Caki2 (cell line): Measurements from ENCODE around the gene C5AR1. TPM values are rescaled to one million over a fixed set of nuclear protein-coding genes. Genes with fewer than 3 reads are reported as not detected.
"Not testable (repeated sequence)": the region's sequence is repeated elsewhere in the genome, so short reads cannot be mapped to it uniquely, and the experiment has no call there.

Experiments used
- DNase-seq: peaks from one replicate; pipeline ENCODE4 v3.0.0-alpha.2; 2015; ENCODE audit warnings: low read depth
- in situ Hi-C: cut with HindIII; loops from 2 replicates; pipeline ENCODE4 v1.10.0; 2016; ENCODE audit warnings: low sequenced_read_pairs, low pct_unique_long_range_greater_than_20kb, mixed read lengths
- total RNA-seq: library from RNA; depleted of rRNA; stranded (reverse); fragments of >200 nt; shearing (Covaris generic); gene quantifications from 2 replicates; pipeline ENCODE4 v1.2.3, GENCODE V29; 2014; ENCODE audit warnings: low replicate concordance

The C5AR1 gene
- total RNA-seq, 1 experiment from 2014 or later, result 3.1 TPM

DNA sequence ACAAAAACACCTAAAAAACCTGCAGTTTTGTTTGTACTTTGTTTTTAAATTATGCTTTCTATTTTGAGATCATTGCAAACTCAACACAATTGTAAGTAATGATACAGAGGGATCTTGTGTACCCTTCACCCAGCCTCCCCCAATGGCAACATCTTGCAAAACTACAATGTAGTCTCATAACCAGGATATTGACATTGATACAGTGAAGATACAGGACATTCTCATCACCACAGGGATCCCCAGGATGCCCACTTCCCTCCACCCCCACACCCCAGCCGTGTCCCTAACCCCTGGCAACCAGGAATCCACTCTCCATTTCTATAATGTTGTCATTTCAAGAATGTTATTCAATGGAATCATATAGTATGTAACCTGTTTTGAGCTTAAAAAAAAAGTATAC, 12.0 kb downstream of the C5AR1 start:
- in situ Hi-C loops, result no loop called here
- no peak for DNase-seq

DNA sequence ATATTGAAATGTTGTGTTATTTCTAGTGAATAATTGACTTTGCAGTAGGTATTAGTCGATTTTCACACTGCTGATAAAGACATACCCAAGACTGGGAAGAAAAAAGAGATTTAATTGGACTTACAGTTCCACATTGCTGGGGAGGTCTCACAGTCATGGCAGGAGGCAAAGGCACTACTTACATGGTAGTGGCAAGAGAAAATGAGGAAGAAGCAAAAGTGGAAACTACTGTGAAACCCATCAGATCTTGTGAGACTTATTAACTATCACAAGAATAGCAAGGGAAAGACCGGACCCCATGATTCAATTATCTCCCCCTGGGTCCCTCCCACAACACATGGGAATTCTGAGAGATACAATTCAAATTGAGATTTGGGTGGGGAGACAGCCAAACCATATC, 12.4 kb downstream of the C5AR1 start:
- in situ Hi-C loops, result no loop called here
- no peak for DNase-seq

DNA sequence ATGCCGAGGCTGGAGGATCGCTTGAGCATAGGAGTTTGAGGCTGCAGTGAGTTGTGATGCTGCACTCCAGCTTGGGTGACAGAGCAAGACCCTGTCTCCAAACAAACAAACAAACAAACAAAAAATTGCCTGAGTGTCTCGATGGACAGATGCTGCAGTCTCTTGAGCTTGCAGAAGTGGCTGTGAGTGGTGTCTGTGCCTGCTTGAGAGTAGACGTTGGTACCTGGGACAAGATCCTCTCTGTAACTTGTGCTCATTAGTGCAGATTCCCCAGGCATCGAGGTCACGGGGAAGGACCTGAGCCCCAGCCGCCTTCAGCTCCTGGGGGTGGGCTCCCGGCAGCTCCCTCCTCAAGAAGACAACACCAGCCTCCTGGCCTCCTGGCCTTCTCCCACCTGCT, 13.7 kb downstream of the C5AR1 start:
- DNase-seq, result no peak
- in situ Hi-C loops, result no loop called here

DNA sequence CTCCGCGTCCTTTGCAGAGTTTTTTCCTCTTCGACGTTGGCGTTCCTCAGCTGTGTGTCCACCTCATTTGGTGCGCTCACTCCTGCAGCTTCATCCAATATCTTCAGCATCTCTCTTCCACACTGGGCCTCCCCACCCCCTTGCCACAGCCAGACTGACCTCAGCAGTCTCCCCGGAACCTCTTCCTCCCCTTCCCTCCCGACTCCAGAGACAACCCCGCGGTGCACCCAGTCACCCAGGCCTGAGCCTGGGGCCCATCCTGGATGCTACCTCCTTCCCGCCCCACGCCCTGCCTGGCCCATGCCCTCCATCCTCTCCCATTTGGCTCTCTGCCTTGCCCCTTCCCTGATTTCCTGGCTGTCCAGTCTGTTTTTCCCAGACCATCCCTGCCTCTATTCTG, 14.2 kb downstream of the C5AR1 start:
- in situ Hi-C loops, result no loop called here

DNA sequence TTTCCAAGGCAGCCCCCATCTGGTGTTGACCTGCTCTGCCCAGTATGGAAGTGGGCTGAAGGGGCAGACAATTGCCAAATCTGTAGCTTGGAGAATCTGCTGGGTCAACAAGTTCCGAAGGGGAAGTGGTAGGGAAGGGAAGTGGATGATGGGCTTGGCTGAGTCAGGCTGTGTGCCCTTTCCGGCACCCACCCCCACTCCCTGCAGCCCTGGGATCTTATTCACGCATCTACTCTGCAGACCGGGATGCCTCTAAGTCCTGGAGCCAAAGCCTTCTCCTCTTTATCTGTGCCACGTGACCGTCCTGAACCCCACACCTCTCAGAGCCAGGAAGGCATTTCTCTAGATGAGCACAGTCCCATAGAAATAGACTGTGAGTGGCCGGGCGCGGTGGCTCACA, 14.8 kb downstream of the C5AR1 start:
- DNase-seq, result no peak
- in situ Hi-C loops, result no loop called here

More for the DNA sequence above, 14.2 kb downstream of the C5AR1 start:
- DNase-seq, result no peak

DNA sequence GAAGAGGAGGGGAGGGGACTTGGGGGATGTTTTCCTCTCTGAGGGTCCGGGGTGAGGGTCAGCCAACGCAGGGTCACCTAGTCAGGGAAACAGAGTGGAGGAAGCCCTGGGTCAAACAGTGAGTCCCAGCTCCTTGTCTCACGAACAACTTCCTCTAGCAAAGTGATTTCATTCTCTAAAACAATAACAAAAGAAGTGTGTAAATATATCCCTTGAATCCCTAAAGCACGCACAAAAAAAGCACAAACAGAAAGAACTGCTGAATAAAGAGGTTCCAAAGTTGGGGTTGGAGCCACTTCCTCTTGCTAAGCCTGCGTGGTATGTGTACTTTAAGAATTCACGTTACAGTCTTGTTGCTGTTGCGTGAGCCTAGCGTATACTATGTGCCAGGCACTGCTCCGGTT, 20.8 kb downstream of the C5AR1 start:
- DNase-seq, result no peak
- in situ Hi-C loops, result no loop called here

DNA sequence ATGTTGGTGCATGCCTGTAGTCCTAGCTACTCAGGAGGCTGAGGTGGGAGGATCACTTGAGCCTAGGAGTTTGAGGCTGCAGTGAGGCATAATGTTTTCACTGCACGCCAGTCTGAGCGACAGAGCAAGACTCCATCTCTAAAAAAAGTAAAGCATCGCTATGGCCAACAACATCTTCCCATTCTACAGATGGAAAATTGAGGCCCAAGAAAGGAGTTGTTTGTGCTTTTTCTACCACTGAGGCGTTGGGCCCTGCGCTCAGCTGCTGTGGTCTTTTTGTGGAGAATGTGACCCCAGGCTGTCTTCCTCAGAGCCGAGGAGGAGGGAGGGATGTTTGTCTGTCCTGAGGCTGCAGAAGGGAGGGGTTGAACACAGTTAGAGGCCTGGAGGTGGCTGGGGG, 21.8 kb downstream of the C5AR1 start:
- DNase-seq, result no peak
- in situ Hi-C loops, result no loop called here

DNA sequence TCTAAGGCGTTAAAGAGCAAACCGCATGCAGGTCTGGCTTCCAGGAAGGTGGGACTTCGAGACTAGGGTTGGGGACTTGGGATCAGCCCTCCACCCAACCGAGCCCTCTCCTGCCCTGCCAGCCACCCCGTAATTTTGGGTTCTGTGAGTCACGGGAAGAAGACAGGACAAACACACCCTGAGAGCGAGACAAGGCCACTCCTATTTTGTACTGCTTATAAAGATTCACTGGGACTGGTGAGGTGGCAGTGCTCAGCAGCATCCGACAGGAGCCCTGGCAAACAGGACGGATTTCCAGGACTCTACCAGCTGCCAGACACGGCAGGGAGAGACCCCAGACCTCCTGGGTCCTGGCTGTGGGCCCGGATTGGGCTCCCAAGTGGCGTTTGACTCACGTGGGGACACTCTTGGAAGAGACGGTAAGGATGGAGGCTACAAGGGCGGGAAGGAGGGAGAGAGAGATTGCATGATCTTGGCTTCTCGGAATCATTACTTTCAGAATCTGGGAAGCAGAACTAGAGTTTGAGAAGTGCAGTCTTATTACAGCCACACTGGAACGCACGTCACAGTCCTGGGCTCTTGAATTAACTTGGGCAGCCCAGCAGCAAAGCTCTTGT, 22.4 kb downstream of the C5AR1 start, which contains the start of gene C5AR2:
TSS of gene C5AR2 (plus strand) at position 245 of the 617 bp plus-strand sequence. CDS start 8,625 bp downstream, outside the sequence.
- DNase-seq, result no peak
- in situ Hi-C loops, result no loop called here

DNA sequence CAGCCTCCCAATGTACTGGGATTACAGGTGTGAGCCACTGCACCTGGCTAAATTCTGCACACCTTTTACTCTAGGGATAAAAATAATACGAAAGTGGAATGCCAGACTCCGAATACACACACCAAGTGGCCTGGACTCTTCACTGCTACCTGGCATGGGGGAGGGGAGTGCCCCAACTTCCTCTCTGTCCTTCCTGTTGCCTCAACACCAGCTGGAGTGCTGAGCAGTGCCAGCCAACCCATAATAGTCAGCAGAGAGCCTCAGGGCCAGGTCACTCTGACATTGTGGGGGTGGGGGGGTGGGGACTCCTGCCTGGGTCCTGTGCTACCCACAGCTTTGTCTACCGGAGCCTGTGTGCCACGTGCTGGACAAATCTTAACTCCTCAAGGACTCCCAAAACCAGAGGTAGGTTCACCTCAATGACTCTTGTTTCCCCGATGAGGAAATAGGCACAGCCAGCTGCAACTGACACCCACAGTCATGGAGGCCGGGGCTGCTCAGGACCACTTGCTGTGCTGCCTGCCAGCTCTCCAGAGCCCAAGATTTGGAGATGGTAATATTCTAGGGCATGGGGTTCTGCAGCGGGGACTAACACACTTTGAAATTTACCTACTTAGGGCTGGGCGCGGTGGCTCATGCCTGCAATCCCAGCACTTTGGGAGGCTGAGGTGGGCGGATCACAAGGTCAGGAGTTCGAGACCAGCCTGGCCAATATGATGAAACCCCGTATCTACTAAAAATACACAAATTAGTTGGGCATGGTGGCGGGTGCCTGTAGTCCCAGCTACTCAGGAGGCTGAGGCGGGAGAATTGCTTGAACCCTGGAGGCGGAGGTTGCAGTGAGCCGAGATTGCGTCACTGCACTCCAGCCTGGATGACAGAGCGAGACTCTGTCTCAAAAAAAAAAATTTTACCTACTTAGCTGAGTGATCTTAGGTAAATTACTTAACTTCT, 27.4 kb downstream of the C5AR1 start:
- DNase-seq, in situ Hi-C loops: not testable (repeated sequence)

DNA sequence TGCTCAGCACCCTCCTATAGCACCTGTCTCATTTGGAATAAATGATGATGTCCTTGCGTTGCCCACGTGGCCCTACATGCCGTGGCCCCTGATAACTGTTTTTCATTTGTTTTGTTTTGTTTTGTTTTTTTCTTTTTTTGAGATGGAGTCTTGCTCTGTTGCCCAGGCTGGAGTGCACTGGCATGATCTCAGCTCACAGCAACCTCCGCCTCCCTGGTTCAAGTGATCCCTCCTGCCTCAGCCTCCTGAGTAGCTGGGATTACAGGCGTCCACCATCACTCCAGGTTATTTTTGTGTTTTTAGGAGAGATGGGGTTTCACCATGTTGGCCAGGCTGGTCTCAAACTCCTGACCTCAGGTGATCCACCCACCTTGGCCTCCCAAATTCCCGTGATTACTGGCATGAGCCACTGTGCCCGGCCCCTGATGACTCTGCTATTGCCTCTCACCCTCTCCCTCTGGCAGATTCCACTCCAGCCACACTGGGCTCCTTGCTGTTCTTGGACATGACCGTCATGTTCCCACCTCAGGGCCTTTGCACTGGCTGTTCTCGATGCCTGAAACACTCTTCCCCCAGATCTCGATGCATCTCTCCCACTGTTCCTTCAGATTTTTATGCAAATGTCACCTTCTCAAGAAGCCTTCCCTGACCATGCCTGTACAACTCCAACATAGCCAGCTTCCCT, 29.7 kb downstream of the C5AR1 start:
- DNase-seq, result no peak
- in situ Hi-C loops, result no loop called here

DNA sequence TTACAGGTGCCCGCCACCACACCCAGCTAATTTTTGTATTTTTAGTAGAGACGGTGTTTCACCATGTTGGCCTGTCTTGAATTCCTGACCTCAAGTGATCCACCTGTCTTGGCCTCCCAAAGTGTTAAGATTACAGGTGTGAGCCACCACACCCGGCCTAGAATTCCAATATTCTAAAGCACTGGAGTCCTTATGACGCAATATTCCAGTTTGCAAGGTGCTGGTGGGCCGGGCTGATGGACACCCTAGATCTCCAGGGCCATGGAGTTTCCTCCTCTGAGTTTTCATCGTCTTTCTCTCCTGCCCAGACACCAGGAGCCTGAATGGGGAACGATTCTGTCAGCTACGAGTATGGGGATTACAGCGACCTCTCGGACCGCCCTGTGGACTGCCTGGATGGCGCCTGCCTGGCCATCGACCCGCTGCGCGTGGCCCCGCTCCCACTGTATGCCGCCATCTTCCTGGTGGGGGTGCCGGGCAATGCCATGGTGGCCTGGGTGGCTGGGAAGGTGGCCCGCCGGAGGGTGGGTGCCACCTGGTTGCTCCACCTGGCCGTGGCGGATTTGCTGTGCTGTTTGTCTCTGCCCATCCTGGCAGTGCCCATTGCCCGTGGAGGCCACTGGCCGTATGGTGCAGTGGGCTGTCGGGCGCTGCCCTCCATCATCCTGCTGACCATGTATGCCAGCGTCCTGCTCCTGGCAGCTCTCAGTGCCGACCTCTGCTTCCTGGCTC, 31.0 kb downstream of the C5AR1 start:
- in situ Hi-C loops, result no loop called here

DNA sequence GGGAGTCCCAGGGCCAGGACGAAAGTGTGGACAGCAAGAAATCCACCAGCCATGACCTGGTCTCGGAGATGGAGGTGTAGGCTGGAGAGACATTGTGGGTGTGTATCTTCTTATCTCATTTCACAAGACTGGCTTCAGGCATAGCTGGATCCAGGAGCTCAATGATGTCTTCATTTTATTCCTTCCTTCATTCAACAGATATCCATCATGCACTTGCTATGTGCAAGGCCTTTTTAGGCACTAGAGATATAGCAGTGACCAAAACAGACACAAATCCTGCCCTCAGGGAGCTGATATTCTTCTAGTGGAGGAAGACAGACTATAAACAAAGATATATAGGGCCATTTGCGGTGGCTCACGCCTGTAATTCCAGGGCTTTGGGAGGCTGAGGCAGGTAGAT, 32.1 kb downstream of the C5AR1 start:
- DNase-seq, result no peak
- in situ Hi-C loops, result no loop called here

More for the DNA sequence above, 31.0 kb downstream of the C5AR1 start:
- no peak for DNase-seq

DNA sequence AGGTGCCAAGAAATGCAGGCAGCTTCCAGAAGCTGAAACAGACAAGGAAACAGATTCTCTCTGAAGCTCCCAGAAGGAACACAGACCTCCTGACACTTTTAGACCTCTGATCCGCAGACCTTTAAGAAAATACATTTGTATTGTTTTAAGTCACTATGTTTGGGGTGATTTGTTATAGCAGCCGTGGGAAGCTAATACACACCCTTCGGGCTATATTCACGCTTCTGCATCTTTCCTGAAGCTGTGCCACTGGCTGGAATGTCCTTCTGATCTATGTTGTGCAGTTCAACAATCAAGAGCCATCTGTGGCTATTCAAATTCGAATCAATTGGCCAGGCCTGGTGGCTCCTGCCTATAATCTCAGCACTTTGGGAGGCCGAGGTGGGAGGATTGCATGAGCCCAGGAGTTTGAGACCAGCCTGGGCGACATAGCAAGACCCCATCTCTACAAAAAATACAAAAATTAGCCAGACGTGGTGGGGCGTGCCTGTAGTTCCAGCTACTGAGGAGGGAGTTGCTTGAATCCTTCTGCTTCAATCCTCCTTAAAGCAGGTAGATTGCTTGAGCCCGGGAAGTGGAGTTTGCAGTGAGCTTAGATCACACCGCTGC, 33.6 kb downstream of the C5AR1 start:
- in situ Hi-C loops, result no loop called here
- no peak for DNase-seq

DNA sequence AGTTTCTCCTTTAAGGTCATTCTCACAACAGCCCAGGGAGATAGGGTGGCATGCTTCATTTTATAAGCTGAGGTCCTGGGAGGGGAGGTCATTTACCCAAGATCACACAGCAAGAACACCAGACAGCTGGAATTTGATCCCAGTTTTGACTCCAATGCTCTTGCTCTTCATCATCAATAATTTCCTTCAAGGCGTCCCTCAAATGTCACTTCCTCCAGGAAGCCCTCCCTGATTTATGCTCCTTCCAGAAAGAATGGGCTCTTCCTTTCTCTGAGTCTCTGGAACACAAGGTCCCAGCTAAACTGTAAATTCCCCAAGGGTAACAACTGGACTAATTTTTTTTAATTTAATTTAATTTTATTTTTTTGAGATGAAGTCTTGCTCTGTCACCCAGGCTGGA, 34.8 kb downstream of the C5AR1 start:
- in situ Hi-C loops, result no loop called here

DNA sequence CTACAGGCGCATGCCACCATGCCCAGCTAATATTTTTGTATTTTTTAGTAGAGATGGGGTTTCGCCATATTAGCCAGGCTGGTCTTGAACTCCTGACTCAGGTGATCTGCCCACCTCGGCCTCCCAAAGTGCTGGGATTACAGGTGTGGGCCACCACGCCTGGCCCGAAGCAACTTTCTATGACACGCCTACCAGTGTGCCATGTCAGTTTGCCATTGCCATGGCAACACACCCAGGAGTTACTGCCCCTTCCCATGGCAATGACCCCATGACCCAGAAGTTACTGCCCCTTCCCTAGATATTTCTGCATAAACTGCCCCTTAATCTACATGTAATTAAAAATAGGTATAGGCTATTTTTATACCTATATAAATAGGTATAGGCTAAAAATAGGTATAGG, 36.4 kb downstream of the C5AR1 start:
- not testable (repeated sequence) for DNase-seq

More for the DNA sequence above, 34.8 kb downstream of the C5AR1 start:
- DNase-seq, result no peak

DNA sequence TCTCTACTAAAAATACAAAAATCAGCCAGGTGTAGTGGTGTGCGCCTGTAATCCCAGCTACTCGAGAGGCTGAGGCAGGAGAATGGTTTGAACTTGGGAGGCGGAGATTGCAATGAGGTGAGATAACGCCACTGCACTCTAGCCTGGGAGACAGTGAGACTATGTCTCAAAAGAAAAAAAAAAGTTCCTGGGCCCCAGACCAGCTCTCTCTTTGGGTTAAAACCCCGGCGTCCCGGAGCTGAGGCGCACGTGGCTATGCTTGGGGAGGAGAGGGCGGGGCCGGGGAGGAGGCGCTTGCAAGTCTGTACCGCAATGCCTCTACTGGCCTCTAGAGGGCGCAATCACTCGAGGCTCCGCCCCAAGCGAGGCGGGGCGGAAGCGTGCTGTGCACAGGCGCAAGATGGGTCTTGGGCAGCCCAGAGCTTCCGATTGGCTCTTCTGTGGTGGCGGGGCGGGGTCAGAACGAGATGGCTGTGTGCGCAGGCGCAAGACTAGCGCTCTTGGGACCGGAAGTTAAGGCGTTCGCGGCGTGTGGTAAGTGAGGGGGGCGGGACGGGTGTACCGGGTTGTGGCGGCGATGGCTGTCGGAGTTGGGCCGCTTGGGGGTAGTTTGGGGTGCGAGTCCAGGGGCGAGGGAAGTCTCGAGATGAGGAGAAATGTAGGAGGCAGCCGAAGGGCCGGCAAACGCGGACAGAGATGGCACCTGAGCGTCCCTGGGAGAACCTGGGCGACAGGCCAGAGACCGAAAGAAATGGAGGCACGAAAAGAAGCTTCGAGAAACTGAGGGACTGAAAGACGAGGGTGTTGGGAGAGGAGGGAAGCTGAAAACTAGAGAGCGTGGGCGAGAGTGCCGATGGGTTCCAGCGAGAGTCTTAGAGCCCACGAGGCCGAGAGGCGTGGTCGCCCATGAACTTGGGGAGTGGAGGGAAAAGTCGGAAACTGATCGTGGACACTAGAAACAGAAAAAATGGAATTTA, 39.4 kb downstream of the C5AR1 start, which contains the start of gene DHX34:
TSS of gene DHX34 (plus strand) at position 497 of the 977 bp plus-strand sequence. CDS start 3,716 bp downstream, outside the sequence.
- DNase-seq, result peak; percentile 97
- in situ Hi-C loops, result no loop called here

More for the DNA sequence above, 36.4 kb downstream of the C5AR1 start:
- in situ Hi-C loops, result not testable (repeated sequence)

DNA sequence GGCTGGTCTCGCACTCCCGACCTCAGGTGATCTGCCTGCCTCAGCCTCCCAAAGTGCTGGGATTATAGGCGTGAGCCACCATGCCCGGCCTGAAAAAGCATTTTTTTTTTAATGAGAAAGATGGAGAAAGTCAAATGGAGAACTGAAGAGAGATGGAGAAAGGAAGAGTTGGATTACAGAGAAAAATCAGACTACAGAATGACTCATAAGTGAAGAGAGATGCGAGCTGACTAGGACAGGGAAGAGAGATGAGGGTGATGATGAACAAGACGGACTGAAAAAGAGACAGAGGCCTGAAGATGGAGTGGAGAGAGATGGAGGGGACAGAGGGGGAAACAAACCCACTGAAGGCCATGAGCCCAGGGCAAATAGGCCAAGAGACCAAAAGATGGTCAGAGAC, 41.0 kb downstream of the C5AR1 start:
- in situ Hi-C loops, result no loop called here

More for the DNA sequence above, 41.0 kb downstream of the C5AR1 start:
- DNase-seq, result no peak
